ENCODE measurements around the gene CTNNBL1.
"Not testable (repeated sequence)": the region's sequence is repeated elsewhere in the genome, so short reads cannot be mapped to it uniquely, and the experiment has no call there.

DNA sequence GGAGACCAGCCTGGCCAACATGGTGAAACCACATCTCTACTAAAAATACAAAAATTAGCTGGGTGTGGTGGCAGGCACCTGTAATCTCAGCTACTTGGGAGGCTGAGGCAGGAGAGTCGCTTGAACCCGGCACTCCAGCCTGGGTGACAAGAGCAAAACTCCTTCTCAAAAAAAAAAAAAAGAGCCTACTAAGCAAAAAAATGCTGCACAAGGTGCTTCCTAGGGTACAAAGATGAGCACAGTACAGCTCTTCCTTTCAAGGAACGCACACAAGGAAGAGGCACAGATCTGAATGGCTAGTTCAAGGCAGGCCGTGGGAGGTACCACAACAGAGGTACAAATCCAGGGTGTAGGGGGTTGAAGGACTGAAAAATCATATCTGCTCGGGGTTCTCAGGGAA lies 162.2 kb downstream of the CTNNBL1 start:
- TF ChIP-seq, protein P1, sequence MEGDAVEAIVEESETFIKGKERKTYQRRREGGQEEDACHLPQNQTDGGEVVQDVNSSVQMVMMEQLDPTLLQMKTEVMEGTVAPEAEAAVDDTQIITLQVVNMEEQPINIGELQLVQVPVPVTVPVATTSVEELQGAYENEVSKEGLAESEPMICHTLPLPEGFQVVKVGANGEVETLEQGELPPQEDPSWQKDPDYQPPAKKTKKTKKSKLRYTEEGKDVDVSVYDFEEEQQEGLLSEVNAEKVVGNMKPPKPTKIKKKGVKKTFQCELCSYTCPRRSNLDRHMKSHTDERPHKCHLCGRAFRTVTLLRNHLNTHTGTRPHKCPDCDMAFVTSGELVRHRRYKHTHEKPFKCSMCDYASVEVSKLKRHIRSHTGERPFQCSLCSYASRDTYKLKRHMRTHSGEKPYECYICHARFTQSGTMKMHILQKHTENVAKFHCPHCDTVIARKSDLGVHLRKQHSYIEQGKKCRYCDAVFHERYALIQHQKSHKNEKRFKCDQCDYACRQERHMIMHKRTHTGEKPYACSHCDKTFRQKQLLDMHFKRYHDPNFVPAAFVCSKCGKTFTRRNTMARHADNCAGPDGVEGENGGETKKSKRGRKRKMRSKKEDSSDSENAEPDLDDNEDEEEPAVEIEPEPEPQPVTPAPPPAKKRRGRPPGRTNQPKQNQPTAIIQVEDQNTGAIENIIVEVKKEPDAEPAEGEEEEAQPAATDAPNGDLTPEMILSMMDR (IDR thresholded peaks at IDR 0.05), result not testable (repeated sequence)
- not testable (repeated sequence) for TF ChIP-seq POLR2A (IDR thresholded peaks at IDR 0.05)

All from testis (tissue), 2 donors.